Activated effector memory CD4-positive, alpha-beta T cell treated with Interleukin-2 at 50 U/mL for 16 hours (primary cell): ENCODE data around the gene EDC3.
"Not testable (repeated sequence)": the region's sequence is repeated elsewhere in the genome, so short reads cannot be mapped to it uniquely, and the experiment has no call there.

Experiments
- DNase-seq: peaks from one replicate; pipeline ENCODE4 v3.0.0-alpha.2; 2020

The EDC3 gene, protein sequence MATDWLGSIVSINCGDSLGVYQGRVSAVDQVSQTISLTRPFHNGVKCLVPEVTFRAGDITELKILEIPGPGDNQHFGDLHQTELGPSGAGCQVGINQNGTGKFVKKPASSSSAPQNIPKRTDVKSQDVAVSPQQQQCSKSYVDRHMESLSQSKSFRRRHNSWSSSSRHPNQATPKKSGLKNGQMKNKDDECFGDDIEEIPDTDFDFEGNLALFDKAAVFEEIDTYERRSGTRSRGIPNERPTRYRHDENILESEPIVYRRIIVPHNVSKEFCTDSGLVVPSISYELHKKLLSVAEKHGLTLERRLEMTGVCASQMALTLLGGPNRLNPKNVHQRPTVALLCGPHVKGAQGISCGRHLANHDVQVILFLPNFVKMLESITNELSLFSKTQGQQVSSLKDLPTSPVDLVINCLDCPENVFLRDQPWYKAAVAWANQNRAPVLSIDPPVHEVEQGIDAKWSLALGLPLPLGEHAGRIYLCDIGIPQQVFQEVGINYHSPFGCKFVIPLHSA

DNA sequence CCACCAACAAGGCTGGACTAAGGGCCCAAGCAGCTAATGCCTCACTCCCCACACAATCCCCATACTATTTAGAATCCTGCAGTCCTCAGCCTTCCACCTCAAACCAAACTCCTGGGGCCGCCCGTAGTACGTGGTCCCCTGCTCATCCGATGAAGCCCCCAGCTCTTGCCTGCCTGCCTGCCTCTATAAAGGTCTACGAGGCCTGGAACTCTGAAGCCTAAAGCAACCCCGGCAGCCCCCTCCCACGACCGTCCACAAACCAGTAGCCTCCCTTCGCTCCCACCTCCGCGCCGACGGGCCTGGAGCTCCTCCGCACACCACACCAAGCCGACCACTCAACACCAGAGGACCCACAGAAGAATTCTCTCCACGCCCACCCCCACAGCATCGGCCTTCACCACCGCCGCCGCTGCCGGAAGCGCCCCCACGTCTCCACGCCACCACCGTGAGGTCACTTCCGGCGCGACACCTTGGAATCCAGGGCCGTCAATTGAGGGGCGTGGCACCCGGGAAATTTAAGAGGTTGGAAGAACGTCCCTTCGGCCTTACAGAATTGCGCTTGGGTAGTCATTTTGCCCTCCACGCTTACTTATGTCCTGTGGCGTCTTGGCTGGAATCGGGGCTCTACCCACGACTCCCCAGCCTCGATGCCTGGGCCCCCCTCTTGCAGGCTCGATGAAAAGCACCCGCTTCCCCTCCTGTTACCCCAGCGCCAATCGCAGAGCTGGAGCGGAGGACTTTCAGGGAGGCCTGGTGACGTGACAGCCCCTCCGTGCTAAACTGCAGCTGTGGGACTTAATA is at the start of gene EDC3:
Gene EDC3 (minus strand): TSS at position 428 of the 801 bp plus-strand sequence. CDS start 20,900 bp downstream, outside the sequence.
- peak; percentile 77 for DNase-seq

- DNase-seq, result no peak
Observed at GRCh38 chr15:74742422-74742821, 46.6 kb upstream of the EDC3 start.

DNA sequence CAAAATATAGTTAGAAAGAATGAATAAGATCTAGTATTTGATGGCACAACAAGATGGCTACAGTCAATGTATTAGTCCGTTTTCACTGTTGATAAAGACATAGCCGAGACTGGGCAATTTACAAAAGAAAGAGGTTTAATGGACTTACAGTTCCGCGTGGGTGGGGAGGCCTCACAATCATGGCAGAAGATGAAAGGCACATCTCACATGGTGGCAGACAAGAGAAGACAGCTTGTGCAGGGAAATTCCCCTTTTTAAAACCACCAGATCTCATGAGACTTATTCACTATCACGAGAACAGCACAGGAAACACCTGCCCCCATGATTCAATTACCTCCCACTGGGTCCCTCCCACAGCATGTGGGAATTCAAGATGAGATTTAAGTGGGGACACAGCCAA is 42.4 kb upstream of the EDC3 start:
- DNase-seq, result not testable (repeated sequence)

GRCh38 chr15:74735305-74735704 is 39.5 kb upstream of the EDC3 start:
- no peak for DNase-seq

DNA sequence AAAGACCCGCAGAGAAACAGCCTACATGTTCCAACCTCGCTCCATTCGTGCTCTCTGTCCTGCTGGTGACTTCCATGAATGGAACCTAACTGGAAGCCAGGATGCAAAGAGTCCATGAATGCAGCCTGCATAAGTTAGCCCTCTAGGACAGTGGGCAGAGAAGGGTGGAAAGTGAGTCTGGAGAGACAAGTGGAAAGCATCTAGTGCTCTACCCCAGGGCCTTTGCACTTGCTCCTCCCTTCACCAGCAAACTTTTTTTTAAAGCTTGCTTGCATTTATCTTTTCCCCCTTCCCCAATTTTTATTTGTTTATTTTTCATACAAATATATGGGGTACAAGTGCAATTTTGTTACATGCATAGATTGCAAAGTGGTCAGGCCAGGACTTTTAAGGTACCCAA is 37.4 kb upstream of the EDC3 start:
- no peak for DNase-seq

- DNase-seq, result no peak
Observed at GRCh38 chr15:74732846-74733245, 37.0 kb upstream of the EDC3 start.

DNA sequence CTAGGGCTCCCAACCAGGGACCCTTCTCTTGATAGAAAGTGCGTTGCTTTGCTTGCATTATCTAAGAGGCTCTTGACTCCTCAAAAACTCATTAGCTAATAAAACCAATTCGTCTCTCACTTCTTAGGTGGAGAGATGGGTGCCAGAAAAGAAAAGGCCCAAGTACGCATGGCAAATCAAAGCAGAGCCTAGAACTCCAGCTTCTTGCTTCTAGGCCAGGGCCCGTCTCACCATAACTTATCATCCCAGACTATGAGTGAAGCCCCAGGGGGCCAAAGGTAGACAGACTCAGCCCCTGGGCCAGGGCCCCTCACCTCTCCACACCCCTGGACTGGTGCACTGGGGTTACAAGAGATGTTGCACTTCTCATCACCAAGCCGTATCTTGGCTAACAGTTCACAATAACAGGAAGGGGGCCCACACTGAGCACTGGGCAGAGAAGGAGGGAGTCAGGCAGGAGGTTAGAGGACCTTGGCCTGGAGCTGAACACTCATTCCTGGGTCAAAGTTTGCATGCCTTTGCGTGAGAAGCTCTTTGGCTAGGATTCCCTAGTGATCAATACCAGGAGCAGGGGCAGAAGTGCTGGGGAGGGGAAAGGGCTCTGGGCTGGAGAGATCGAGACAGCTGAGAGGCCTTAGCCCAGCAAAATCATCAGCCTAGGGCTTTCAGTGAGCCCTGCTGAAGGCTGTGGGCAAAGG is 34.9 kb upstream of the EDC3 start:
- DNase-seq, result no peak

DNA sequence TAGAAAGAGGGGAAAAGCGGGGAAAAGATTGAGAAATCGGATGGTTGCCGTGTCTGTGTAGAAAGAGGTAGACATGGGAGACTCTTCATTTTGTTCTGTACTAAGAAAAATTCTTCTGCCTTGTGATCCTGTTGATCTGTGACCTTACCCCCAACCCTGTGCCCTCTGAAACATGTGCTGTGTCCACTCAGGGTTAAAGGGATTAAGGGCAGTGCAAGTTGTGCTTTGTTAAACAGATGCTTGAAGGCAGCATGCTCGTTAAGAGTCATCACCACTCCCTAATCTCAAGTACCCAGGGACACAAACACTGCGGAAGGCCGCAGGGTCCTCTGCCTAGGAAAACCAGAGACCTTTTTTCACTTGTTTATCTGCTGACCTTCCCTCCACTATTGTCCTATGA is 33.5 kb upstream of the EDC3 start:
- not testable (repeated sequence) for DNase-seq

DNA sequence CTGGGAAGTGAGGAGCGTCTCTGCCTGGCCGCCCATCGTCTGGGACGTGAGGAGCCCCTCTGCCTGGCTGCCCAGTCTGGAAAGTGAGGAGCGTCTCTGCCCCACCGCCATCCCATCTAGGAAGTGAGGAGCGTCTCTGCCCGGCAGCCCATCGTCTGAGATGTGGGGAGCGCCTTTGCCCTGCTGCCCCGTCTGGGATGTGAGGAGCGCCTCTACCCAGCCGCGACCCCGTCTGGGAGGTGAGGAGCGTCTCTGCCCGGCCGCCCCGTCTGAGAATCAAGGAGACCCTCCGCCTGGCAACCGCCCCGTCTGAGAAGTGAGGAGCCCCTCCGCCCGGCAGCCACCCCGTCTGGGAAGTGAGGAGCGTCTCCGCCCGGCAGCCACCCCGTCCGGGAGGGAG is 32.9 kb upstream of the EDC3 start:
- DNase-seq, result not testable (repeated sequence)

- DNase-seq, result no peak
Observed at GRCh38 chr15:74727727-74728126, 31.9 kb upstream of the EDC3 start.

DNA sequence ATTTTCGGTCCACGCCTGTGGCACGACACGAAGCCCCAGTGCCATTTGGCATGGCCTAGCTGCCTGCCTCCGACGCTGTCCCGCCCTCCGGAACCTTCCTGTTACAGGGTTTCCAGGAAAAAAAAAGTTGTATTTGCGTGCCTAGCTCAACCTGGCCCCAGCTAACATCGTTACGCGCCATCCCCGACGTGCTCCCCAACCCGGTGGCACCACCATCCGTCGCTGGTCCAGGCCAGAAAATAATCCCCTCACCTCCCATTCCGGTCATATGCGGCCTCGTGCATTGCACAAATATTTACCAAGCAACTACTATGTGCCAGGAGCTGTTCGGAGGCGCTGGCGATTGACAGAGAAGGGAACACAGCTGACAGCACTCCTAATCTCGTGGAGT is 30.9 kb upstream of the EDC3 start:
- no peak for DNase-seq

DNA sequence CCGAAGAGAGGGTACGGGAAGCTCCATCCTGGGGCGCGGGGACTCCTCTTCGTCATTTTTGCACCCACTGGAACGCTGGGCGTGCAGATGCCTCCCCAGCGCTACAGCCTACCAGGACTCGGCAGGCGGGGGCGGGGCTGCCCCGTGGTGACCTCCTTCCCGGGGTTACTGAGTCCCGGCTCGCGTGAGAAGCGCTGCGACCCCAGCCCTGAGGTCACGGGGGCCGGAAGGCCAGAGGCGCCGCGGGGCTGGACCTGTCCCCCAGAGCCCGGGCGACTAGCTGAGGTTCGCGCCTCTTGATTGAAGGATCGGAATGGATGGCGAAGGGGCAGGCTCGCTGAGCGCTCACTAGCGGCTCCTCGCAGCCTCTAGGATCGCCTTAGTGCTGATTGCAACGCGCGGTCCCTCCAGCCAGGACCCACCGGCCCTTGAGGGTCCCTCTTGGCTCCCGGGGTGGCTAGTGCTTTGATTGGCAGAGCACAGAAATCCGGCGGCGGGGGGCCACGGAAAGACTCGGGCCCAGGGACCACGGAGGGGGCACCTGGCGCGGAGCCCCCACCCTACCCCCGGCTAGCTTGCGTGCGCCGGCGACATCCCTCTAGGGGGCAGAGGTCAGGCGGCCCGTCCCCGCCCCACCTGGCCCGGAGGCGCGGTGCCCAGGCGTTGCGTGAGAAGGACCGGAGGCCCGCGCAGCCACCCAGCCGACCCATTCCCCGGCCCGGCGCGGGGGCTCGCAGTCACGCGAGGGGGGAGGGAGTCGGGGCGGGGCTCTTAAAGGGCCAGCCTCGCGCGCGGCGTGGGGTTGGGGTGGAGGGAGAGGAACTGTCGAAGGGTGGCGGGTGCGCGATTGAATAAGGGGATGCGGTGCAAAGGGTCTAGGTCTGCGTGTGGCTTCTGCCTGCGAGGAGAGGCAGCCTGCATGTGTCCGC is 30.3 kb upstream of the EDC3 start:
- DNase-seq, result peak; percentile 68

DNA sequence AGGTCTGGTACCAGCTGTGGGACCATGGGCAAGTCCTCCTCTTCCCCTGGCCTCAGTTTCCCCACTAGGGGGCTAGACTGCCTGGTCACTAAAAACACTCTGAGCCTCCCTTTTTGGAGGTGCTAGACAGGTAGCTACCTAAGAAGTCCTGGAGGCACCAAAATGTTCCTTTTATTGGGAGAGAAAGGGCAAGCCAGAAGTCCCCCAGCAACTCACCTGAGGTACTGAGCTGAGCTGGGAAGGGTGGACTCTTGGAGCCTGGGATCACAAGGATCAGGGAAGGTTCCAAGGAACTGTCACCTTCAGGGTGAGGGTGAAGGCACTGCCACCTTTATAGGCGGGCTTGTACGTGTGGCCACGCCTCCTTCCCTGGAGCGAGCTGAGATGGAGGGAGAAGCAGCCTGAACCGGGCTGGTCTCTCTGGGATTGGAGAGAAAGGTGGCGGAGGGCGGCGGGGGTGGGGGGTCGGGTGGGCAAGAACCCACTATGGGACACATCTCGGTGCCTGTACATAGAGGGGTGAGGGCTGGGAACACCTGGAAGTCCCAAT is 29.5 kb upstream of the EDC3 start, which contains the start of gene CYP1A1:
Gene CYP1A1 (minus strand): TSS at position 304 of the 550 bp plus-strand sequence. CDS start 2,431 bp downstream, outside the sequence.
- peak; percentile 33 for DNase-seq

DNA sequence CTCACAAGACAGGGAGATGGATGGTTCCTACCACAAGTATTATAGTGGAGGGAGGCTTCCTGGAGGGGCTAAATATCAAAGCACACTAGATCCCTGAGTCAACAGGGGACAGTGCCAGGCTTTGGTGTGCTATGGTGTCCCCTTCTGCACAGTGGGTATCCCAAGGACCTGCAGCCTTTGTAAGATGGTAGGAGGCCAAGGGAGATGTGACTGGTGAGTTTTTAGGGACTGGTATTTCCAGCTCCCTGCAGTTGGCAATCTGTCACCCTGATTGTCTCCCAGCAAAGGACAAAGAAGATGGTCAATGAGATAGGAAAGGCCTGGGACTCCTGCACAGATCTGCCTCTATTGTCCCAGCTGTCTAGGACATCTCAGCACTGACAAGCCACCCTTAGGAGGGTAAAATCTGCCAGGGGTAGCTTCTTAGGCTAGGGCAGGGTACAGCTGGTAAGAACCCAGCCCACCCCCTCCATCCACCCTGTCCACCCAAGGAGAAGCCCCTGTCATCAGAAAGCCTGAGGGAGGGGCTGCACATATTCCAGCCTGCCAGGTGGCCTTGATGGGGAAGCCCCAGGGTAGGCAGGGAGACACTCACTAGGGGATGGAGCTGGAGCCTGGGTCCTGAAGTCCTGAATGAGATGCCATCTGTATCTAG is 28.9 kb upstream of the EDC3 start:
- DNase-seq, result no peak

DNA sequence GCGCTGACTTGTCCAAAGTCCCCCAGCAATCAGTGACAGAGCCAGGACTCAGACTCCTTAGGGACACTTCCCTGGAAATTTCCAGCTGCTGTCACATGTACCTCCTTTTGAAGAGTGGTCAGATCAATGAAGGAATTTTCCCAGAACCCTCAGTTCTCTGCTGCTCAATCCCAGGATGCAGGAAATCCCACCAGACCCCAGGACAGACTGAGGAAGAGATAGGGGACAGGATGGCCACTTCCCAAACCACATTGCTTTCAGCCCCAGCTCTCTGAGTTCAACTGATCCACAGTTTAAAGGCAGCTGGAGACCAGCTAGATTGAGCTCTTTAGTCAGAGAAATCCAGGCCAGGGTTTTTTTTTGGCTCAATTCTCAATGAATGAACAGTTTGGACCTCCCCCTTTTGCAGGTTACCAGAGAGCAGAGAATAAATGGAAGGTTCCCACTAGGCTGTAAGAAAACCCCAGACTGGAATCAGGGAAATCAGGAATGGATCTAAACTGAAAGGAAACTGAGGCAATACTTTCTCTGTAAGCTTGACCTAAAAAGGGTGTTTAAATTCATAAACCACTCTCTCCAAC is 28.0 kb upstream of the EDC3 start:
- no peak for DNase-seq

DNA sequence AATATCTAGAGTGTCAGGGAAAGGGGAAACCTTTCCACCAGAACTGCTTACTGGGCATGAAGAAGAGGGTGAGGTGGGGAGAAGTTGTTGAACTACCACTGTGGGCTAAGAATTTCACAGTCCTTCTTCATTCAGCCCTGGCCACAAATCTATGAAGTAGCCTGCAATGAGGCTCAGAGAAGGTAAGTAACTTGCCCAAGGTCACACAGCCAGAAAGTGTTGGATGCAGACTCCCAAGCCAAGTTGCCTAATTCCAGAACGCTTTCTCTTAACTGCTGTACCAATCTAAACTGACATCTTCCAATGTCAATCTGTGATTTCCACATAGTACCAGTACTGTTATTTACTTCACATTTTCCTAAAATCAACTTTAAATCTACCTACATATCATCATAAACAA is 27.4 kb upstream of the EDC3 start:
- no peak for DNase-seq

DNA sequence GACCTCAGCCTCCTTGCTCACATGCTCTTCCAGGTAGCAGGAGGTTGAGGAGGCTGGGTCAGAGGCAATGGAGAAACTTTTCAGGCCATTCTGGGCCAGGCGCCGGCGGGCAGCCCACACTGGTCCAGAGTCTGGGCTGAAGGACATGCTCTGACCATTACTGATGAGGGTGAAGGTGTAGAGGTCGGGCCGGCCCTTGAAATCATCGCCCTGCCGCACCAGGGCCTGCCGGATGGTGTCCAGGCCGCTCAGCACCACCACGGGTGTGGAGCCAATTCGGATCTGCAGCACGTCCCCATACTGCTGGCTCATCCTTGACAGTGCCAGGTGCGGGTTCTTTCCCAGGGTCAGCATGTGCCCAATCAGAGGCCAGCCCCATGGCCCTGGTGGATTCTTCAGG is 26.8 kb upstream of the EDC3 start:
- no peak for DNase-seq

GRCh38 chr15:74716651-74717050 is 20.8 kb upstream of the EDC3 start:
- DNase-seq, result no peak

DNA sequence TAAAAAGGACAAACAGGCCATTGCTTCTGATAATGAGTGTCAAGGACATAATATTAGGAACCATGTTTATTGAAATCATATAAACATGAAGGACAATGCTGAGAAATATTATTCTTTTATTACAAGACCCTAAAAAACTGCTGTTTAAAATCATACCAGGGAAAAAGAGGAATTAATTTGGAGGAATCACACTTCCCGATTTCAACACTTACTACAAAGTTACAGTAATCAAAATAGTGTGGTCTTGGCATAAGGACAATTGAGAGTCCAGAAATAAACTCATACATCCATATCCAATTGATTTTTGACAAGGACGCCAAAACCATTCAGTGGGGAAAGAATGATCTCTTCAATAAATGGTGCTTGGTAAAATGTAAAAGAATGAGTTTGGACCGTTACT is 16.5 kb upstream of the EDC3 start:
- DNase-seq, result no peak

DNA sequence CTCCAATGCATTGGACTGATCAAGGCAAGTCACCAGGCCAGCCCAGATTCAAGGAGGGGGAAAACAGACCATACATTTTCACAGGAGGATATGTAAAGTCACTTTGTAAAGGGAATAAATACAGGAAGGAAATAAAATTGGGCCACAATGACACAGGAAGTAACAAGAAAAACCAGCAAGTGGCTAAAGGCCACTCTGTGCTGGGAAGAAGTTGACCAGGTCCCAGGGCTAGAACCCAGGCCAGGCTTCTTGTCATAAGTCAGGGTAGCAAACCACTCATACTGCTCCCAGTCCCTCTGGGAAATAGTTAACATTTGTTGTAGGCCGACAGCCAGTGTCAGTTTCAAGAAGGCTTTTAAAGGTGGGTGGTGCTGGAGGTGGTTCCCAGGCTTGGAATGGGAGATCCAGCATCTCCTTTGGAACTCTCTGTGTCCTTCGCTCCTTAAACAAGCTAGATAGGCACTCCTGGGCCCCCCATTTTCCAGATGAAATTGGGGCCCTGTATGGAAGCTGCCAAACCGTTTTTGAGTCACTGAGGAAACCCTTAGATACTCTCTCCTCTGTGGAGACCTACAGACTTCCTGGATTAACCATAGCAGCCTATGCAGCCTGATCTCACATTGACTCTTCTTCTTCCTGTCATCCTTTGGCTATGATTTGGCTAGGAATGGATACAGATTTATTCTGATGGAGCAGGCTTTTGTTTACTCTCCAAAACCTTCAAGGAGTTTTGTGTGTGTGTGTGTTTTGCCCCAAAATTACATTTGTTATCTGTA is 14.7 kb upstream of the EDC3 start:
- no peak for DNase-seq
